ENCODE data around the gene NIPA2.

- TF ChIP-seq CTCF (IDR thresholded peaks at IDR 0.05; ENCODE audit: insufficient read depth, low read depth, low read length) (no peak), EZH2 (IDR thresholded peaks at IDR 0.05; ENCODE audit: insufficient read depth, low read length) (no peak)
These were observed 46.7 kb downstream of the NIPA2 start for GRCh38 chr15:22885120-22885519.

Data from astrocyte (in vitro differentiated cells and primary cell).